NT2/D1 (cell line): ENCODE measurements around the gene ANO7.

Source experiments
- SUZ12 ChIP-seq: IDR thresholded peaks from 2 replicates; pipeline ENCODE4 v1.6.1; 2011; ENCODE audit not compliant: insufficient read length, insufficient read depth; ENCODE audit errors: extremely low read depth
- ZNF274 ChIP-seq: IDR thresholded peaks from 2 replicates; pipeline ENCODE4 v1.6.1; 2011; ENCODE audit warnings: mild to moderate bottlenecking, low read depth, low read length

- no peak for TF ChIP-seq SUZ12
- no peak for TF ChIP-seq ZNF274
Observed at GRCh38 chr2:241187918-241188234, 601 bp upstream of the ANO7 start.
